Endothelial cell of umbilical vein (primary cell): ENCODE measurements around the gene ZDHHC9. TPM values are rescaled to one million over a fixed set of nuclear protein-coding genes. Genes with fewer than 3 reads are reported as not detected.
A peak's percentile ranks its signal among the peaks of the same experiment; 100 is the strongest.

Source experiments
- BruUV-seq: library from RNA; stranded (reverse); fragments of 400-500 nt; replicated peaks from 2 replicates; lab custom pipeline; 2021; lab: Mats Ljungman, UMichigan
- CTCF ChIA-PET: fragments of 300-600, 350-600 bp; sonication (Branson Sonifier 250); formaldehyde crosslinking; loops from one replicate; lab custom pipeline; 2021; ENCODE audit warnings: antibody characterized with exemption, inconsistent platforms; lab: Charles Lee
- POLR2A ChIA-PET: fragments of 300-600, 350-600 bp; sonication (Branson Sonifier 250); formaldehyde crosslinking; loops from one replicate; lab custom pipeline; 2021; ENCODE audit warnings: antibody characterized with exemption, inconsistent platforms; lab: Charles Lee
- DNase-seq: peaks from one replicate; pipeline ENCODE4 v3.0.0-alpha.2; 2011; ENCODE audit warnings: low read depth, low spot score
- FAIRE-seq: peaks from 2 replicates; lab custom pipeline; 2011; peaks lifted over from hg19 to GRCh38; lab: Jason Lieb, UNC
- H2AFZ ChIP-seq: 2 replicates; pipeline ENCODE4 v1.6.0; 2012; ENCODE audit warnings: low read depth, low read length, control low read depth, inconsistent platforms
- H3K27ac ChIP-seq: 2 replicates; pipeline ENCODE4 v1.5.1; 2011; ENCODE audit warnings: low read depth, mild to moderate bottlenecking, control low read depth, low read length, moderate library complexity; ENCODE audit not compliant: insufficient read depth
- H3K27me3 ChIP-seq, 2 experiments: 2 replicates each; pipeline versions ENCODE4 v1.6.0 to v1.6.1; 2011; ENCODE audit warnings: low read length in 2 of 2, mixed read lengths in 1 of 2; ENCODE audit not compliant: control insufficient read depth in 2 of 2, insufficient read depth in 2 of 2
- H3K36me3 ChIP-seq, 2 experiments: 2 replicates in 1 of 2; 3 replicates in 1 of 2; pipeline ENCODE4 v1.5.1; 2011; ENCODE audit warnings: low read length in 2 of 2, mild to moderate bottlenecking in 1 of 2, moderate library complexity in 1 of 2; ENCODE audit not compliant: control insufficient read depth in 2 of 2, insufficient read depth in 2 of 2; ENCODE audit errors: extremely low read depth in 1 of 2
- H3K4me1 ChIP-seq: 3 replicates; pipeline ENCODE4 v1.5.1; 2011; ENCODE audit warnings: mild to moderate bottlenecking, low read length; ENCODE audit not compliant: control insufficient read depth, insufficient read depth; ENCODE audit errors: extremely low read depth
- H3K4me2 ChIP-seq: 2 replicates; pipeline ENCODE4 v1.6.1; 2011; ENCODE audit warnings: low read length, control low read depth, mixed read lengths; ENCODE audit not compliant: insufficient read depth
- H3K4me3 ChIP-seq, 3 experiments: fragments of 200-600 bp in 1 of 3; sonication (generic), shearing (Covaris generic) in 1 of 3; replicated peaks in 1 of 3; 2 replicates each; pipeline ENCODE4 v1.5.1; 2011 to 2016; ENCODE audit warnings: control low read depth in 3 of 3, low read length in 3 of 3, mild to moderate bottlenecking in 2 of 3, inconsistent platforms in 1 of 3, low read depth in 1 of 3, moderate library complexity in 1 of 3; ENCODE audit not compliant: insufficient read depth in 1 of 3
- H3K79me2 ChIP-seq: 2 replicates; pipeline ENCODE4 v1.6.0; 2012; ENCODE audit warnings: low read length, inconsistent platforms; ENCODE audit not compliant: control insufficient read depth, insufficient read depth
- H3K9ac ChIP-seq: replicated peaks from 2 replicates; pipeline ENCODE3; 2011; ENCODE audit warnings: low read length, control low read depth; ENCODE audit not compliant: insufficient read depth; ENCODE audit errors: extremely low read depth
- H3K9me1 ChIP-seq: replicated peaks from 3 replicates; pipeline ENCODE4 v1.6.0; 2011; ENCODE audit warnings: mild to moderate bottlenecking, low read length; ENCODE audit not compliant: control insufficient read depth, insufficient read depth; ENCODE audit errors: extremely low read depth
- H3K9me3 ChIP-seq: replicated peaks from 2 replicates; pipeline ENCODE4 v1.5.1; 2012; ENCODE audit warnings: low read length, inconsistent platforms; ENCODE audit not compliant: control insufficient read depth, insufficient read depth
- H4K20me1 ChIP-seq: replicated peaks from 2 replicates; pipeline ENCODE3; 2011; ENCODE audit warnings: mild to moderate bottlenecking, low read length; ENCODE audit not compliant: control insufficient read depth, insufficient read depth; ENCODE audit errors: extremely low read depth
- EZH2 ChIP-seq: IDR thresholded peaks from 2 replicates; pipeline ENCODE4 v1.6.1; 2012; ENCODE audit warnings: borderline replicate concordance, low read depth, mild to moderate bottlenecking, moderate library complexity, low read length, inconsistent platforms; ENCODE audit not compliant: severe bottlenecking
- FOS ChIP-seq: IDR thresholded peaks from 2 replicates; pipeline ENCODE4 v1.6.1; 2011; ENCODE audit warnings: mild to moderate bottlenecking, low read length, moderate library complexity, borderline replicate concordance; ENCODE audit not compliant: insufficient read depth
- GATA2 ChIP-seq: IDR thresholded peaks from 2 replicates; pipeline ENCODE4 v1.7.0; 2011; ENCODE audit warnings: low read depth, mild to moderate bottlenecking, moderate library complexity, mixed read lengths, low read length; ENCODE audit not compliant: insufficient read length, insufficient read depth
- JUN ChIP-seq: IDR thresholded peaks from 2 replicates; pipeline ENCODE4 v1.6.1; 2011; ENCODE audit warnings: borderline replicate concordance, low read depth; ENCODE audit not compliant: insufficient read length, insufficient read depth
- MYC ChIP-seq: IDR thresholded peaks from one replicate; pipeline ENCODE4 v1.6.1; 2011; ENCODE audit warnings: mild to moderate bottlenecking, low read depth, low read length
- POLR2A ChIP-seq: IDR thresholded peaks from 2 replicates; pipeline ENCODE4 v1.6.1; 2012; ENCODE audit warnings: low read depth, mild to moderate bottlenecking, control low read depth, low read length
- POLR2AphosphoS5 ChIP-seq: IDR thresholded peaks from 2 replicates; pipeline ENCODE4 v1.6.1; 2012; ENCODE audit warnings: low read depth, mild to moderate bottlenecking, control low read depth, low read length, moderate library complexity; ENCODE audit not compliant: insufficient read depth
- dilution Hi-C: fragments of 300-500 bp; cut with MboI; formaldehyde crosslinking; loops from one replicate; pipeline ENCODE4 v1.15.0; 2019; ENCODE audit warnings: low sequenced_read_pairs; ENCODE audit not compliant: extremely low pct_ligation_motif_present
- intact Hi-C: fragments of 100-400 bp; cut with micrococcal nuclease; formaldehyde crosslinking; loops from one replicate; pipeline ENCODE4 v1.10.0; 2022
- polyA plus RNA-seq, 4 experiments: library from polyadenylated mRNA; depleted of rRNA in 3 of 4; stranded (reverse) in 3 of 4; unstranded in 1 of 4; fragments of >200 nt; gene quantifications; 2 replicates each; pipeline versions ENCODE4 v1.2.1 to v1.2.3, GENCODE V29; 2011 to 2012; ENCODE audit warnings: missing spikeins in 1 of 4
- total RNA-seq: library from RNA; stranded (reverse); gene quantifications from 2 replicates; pipeline ENCODE4 v1.2.3, GENCODE V29; 2021
- TF ChIP-seq, protein P1 (sequence below), 2 donors: IDR thresholded peaks; 1 replicate in 1 of 2; 2 replicates in 1 of 2; pipeline ENCODE4 v1.5.1; 2011; ENCODE audit warnings: low read length in 2 of 2, mild to moderate bottlenecking in 2 of 2, moderate library complexity in 2 of 2, control low read depth in 1 of 2, inconsistent platforms in 1 of 2, low read depth in 1 of 2; ENCODE audit not compliant: insufficient read depth in 1 of 2; ENCODE audit errors: extremely low read depth in 1 of 2
- TF ChIP-seq, protein P2 (sequence below): IDR thresholded peaks from 2 replicates; pipeline ENCODE4 v1.6.1; 2011; ENCODE audit not compliant: insufficient read depth, insufficient read length

ZDHHC9 gene
- total and polyA plus RNA-seq, 2 donors (not counting 3 experiments of a cell fraction or from before 2014, with no cell fraction given): 27.4 to 33.6 TPM

DNA sequence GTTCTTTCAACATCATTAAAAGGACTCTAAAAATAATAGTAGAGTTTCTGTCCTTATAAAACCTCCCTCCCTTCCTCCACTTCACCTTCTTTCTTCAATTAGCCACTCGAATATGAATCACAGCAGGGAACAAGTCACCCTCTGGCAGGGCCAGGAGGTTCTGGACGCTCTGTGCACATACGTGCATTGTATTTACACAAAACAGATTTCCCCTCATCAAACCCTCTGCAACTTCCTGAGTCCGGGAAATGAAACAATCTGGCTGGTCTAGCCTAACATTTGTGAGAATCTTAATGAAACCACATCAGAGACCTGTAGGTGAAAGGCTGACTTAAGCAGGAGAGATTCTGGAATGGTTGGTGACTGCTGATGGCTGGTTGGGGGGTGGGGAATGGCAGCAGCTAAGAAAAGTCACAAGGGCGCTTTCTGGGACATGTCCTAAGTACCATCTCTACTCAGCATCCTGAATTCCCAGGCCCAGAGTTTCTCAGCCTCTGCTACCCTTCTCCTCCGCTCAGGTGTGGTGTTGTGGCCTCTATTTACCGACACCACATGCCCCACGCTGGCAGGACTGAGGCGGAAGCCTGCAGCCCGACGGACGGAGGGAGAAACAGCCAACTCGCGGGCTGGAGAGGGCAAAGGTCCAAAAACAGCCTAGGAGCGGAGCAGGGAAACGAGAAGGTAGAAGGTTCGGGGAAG is 1.0 kb downstream of the ZDHHC9 start:
- ChIA-PET POLR2A (no interaction called here), CTCF (no interaction called here)
- H3K36me3 ChIP-seq: peaks cover 0 to under 1% of the 10 kb centered on the region in 2 experiments
- H3K4me1 ChIP-seq: peaks cover 4% of the 10 kb centered on the region
- TF ChIP-seq FOS (no peak), JUN (no peak), GATA2 (no peak)
- peak overlapping the region; percentile 73 for H3K9ac ChIP-seq
- dilution Hi-C loops (no loop called here), intact Hi-C loops (loop anchor here (2.0 to 5.0 kb wide), 3 partner anchors 62 to 235 kb away; no protein-coding TSS in a partner anchor)
- H3K9me1 ChIP-seq: no peaks in the 10 kb centered on the region
- peak overlapping the region; percentile 64 to 90 (median 69) for H3K4me3 ChIP-seq
- H3K9me3 ChIP-seq: no peaks in the 10 kb centered on the region
- H3K27me3 ChIP-seq: peaks cover 3% of the 10 kb centered on the region in 2 experiments
- peak overlapping the region; percentile 59 for H3K27ac ChIP-seq
- peak; percentile 88 for FAIRE-seq
- peak overlapping the region; percentile 32 for H2AFZ ChIP-seq
- H3K79me2 ChIP-seq: peaks cover 19% of the 10 kb centered on the region
- peak overlapping the region; percentile 45 for H3K4me2 ChIP-seq
- BruUV-seq: TSS peak; percentile 30
- DNase-seq: peak; percentile 35
- no peaks in the 10 kb centered on the region for H4K20me1 ChIP-seq

DNA sequence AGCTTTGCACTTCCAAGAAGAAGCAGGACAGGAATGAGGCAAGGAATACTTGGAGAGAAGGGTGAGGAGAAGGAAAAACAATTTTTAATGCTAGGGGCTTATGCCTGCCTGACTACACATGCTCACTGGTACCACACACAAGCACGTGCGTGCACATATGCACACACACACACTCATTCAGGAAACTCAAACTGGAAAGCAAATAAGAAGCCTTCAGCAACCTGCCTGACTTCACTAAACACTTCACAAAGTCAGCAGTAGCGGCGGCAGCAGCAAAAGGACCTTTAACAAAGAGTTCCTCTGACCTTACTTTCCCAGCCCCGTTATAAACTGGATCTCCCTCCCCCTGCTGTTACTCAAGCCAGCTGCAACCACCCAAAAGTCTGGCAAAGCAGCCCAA is 3.3 kb downstream of the ZDHHC9 start:
- FAIRE-seq: no peak
- CTCF ChIA-PET: no interaction called here

More for the DNA sequence above, 3.3 kb downstream of the ZDHHC9 start:
- H2AFZ ChIP-seq: no peak overlapping the region
- no peaks in the 10 kb centered on the region for H3K9me1 ChIP-seq
- TF ChIP-seq FOS: no peak
- no peak for TF ChIP-seq POLR2AphosphoS5
- TF ChIP-seq, protein P1, sequence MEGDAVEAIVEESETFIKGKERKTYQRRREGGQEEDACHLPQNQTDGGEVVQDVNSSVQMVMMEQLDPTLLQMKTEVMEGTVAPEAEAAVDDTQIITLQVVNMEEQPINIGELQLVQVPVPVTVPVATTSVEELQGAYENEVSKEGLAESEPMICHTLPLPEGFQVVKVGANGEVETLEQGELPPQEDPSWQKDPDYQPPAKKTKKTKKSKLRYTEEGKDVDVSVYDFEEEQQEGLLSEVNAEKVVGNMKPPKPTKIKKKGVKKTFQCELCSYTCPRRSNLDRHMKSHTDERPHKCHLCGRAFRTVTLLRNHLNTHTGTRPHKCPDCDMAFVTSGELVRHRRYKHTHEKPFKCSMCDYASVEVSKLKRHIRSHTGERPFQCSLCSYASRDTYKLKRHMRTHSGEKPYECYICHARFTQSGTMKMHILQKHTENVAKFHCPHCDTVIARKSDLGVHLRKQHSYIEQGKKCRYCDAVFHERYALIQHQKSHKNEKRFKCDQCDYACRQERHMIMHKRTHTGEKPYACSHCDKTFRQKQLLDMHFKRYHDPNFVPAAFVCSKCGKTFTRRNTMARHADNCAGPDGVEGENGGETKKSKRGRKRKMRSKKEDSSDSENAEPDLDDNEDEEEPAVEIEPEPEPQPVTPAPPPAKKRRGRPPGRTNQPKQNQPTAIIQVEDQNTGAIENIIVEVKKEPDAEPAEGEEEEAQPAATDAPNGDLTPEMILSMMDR (IDR thresholded peaks at IDR 0.05; ENCODE audit: extremely low read depth in 1 of 2, insufficient read depth in 1 of 2, low read depth in 1 of 2, low read length in 2 of 2): no peak
- no peak for TF ChIP-seq JUN
- TF ChIP-seq, protein P2, sequence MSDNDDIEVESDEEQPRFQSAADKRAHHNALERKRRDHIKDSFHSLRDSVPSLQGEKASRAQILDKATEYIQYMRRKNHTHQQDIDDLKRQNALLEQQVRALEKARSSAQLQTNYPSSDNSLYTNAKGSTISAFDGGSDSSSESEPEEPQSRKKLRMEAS: no peak
- no peak for TF ChIP-seq EZH2
- no peak for TF ChIP-seq MYC
- TF ChIP-seq GATA2: no peak
- no peak for TF ChIP-seq POLR2A
- dilution Hi-C loops (no loop called here), intact Hi-C loops (loop anchor here (5.0 kb wide), 1 partner anchor 233 kb away; no protein-coding TSS in a partner anchor)
- H3K79me2 ChIP-seq: peaks cover 22% of the 10 kb centered on the region
- H3K36me3 ChIP-seq: peaks cover 0 to 2% of the 10 kb centered on the region in 2 experiments
- H3K4me3 ChIP-seq: no peak overlapping the region
- no peaks in the 10 kb centered on the region for H4K20me1 ChIP-seq
- BruUV-seq: no TSS peak
- no peak overlapping the region for H3K9ac ChIP-seq
- H3K27me3 ChIP-seq: no peaks in the 10 kb centered on the region
- peaks cover 4% of the 10 kb centered on the region for H3K4me1 ChIP-seq
- POLR2A ChIA-PET: no interaction called here
- H3K9me3 ChIP-seq: no peaks in the 10 kb centered on the region
- no peak overlapping the region for H3K27ac ChIP-seq
- DNase-seq: peak; percentile 1
- no peak overlapping the region for H3K4me2 ChIP-seq
